Measurements from ENCODE around the gene ADAMTS20.
"Not testable (repeated sequence)": the region's sequence is repeated elsewhere in the genome, so short reads cannot be mapped to it uniquely, and the experiment has no call there.

GRCh38 chr12:43537675-43538074 is 14.3 kb downstream of the ADAMTS20 start:
- TF ChIP-seq CTCF (conservative IDR thresholded peaks at IDR 0.05); ZFX (IDR thresholded peaks at IDR 0.05): not testable (repeated sequence)
